Measurements from ENCODE around the gene CLDN34.

The CLDN34 gene

DNA sequence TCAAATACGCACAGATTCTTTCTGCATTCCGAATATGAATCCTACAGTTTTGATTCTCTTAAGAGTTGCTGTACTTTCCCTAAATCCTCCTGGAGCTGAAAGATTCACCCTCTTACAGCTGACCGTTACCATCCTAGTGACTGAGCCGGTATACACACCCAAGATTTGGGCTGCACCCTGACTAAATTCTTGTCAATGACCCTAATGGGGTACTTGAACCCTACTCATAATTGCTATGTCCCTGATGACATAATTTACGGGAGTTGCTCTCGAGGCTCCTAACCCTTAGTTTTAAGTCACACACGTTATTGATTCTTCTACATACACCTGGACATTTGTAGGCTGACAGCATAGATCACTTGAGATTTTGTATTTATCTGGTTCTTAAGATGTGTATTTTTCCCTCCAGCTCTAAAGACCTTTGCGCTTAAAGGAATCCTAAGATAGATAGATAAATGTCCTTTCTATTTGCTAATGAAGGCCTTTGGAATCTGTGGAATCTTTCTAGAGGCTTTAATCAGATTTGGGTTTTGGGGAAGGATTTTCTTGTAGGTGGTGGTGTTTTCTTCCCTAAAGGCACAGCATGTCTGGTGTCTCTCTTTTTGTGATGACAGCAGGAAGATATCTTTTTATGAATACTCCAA lies 37.8 kb downstream of the CLDN34 start:
- no peak overlapping the region for H2AFZ ChIP-seq (ENCODE audit: low read length, unreplicated experiment)
- no peaks in the 10 kb centered on the region for H3K79me2 ChIP-seq (ENCODE audit: control insufficient read depth, insufficient read depth, low read length, unreplicated experiment)
- no peaks in the 10 kb centered on the region for H3K27me3 ChIP-seq (ENCODE audit: insufficient read depth, low read length)
- H3K4me3 ChIP-seq (ENCODE audit: low read depth, low read length), result no peak overlapping the region
- no peak overlapping the region for H3K27ac ChIP-seq (ENCODE audit: low read depth, low read length)
- peaks cover 14% of the 10 kb centered on the region for H3K4me1 ChIP-seq (ENCODE audit: control insufficient read depth, insufficient read depth, low read length, unreplicated experiment)
- no peaks in the 10 kb centered on the region for H3K36me3 ChIP-seq (ENCODE audit: insufficient read depth, low read length)

DNA sequence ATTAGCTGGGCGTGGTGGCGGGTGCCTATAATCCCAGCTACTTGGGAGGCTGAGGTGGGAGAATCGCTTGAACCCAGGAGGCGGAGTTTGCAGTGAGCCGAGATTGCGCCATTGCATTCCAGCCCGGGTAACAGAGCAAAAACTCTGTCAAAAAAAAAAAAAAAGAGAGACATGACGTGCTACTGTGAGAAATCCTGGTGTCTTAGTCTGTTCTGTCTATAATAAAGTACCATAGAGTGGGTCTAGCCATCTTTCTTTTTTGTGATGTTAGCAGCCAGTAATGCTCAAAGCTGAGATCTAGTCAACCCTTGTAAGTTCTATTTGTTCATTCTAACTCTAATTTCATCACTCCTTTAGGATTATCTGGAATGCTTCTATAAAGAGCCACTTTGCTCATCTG lies 38.9 kb downstream of the CLDN34 start:
- no peaks in the 10 kb centered on the region for H3K27me3 ChIP-seq (ENCODE audit: insufficient read depth, low read length)
- H3K4me3 ChIP-seq (ENCODE audit: low read depth, low read length), result no peak overlapping the region
- no peak overlapping the region for H2AFZ ChIP-seq (ENCODE audit: low read length, unreplicated experiment)
- H3K79me2 ChIP-seq (ENCODE audit: control insufficient read depth, insufficient read depth, low read length, unreplicated experiment), result no peaks in the 10 kb centered on the region
- H3K36me3 ChIP-seq (ENCODE audit: insufficient read depth, low read length), result no peaks in the 10 kb centered on the region
- no peak overlapping the region for H3K27ac ChIP-seq (ENCODE audit: low read depth, low read length)
- peaks cover 25% of the 10 kb centered on the region for H3K4me1 ChIP-seq (ENCODE audit: control insufficient read depth, insufficient read depth, low read length, unreplicated experiment)

DNA sequence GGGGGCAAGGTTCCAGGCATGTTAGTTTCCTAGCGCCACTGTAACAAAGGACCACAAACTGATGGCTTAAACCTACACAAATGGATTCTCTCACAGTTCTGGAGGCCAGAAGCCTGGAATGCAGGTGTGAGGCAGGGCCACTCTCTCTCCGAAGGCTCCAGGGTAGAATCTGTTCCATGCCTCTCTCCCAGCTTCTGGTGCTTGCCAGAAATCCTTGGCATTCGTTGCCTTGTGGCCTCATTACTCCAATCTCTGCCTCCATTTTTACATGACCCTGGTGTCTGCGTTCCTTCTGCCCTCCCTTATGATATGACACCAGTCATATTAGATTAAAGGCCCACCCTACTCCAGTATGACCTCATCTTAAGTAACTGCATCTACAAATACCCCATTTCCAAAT lies 39.6 kb downstream of the CLDN34 start:
- Histone ChIP-seq H3K4me1 (ENCODE audit: control insufficient read depth, insufficient read depth, low read length, unreplicated experiment) (peaks cover 27% of the 10 kb centered on the region), H3K27ac (ENCODE audit: low read depth, low read length) (no peak overlapping the region), H3K27me3 (ENCODE audit: insufficient read depth, low read length) (no peaks in the 10 kb centered on the region), H3K4me3 (ENCODE audit: low read depth, low read length) (no peak overlapping the region), H3K79me2 (ENCODE audit: control insufficient read depth, insufficient read depth, low read length, unreplicated experiment) (no peaks in the 10 kb centered on the region), H2AFZ (ENCODE audit: low read length, unreplicated experiment) (no peak overlapping the region), H3K36me3 (ENCODE audit: insufficient read depth, low read length) (no peaks in the 10 kb centered on the region)

DNA sequence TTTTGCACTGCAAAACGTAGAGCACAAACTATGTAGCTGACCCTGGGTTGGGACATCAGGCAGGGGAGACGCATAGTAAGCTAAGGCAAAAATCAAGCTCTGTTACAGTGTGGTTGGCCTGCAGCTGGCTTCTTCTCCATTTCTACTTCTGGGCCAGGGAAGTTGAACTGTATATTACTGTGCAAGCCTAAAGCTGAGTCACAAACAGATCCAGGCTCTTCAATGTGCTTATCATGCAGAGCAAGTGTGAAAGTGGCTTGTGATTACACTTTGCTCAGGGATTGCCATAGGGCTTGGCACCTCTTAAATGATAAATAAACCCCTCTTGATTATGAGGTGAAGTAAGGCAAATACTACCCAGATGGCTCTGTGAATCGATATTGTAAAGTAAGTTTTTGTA lies 40.5 kb downstream of the CLDN34 start:
- H3K4me1 ChIP-seq (ENCODE audit: control insufficient read depth, insufficient read depth, low read length, unreplicated experiment), result peaks cover 29% of the 10 kb centered on the region
- H3K4me3 ChIP-seq (ENCODE audit: low read depth, low read length), result no peak overlapping the region
- no peak overlapping the region for H3K27ac ChIP-seq (ENCODE audit: low read depth, low read length)

DNA sequence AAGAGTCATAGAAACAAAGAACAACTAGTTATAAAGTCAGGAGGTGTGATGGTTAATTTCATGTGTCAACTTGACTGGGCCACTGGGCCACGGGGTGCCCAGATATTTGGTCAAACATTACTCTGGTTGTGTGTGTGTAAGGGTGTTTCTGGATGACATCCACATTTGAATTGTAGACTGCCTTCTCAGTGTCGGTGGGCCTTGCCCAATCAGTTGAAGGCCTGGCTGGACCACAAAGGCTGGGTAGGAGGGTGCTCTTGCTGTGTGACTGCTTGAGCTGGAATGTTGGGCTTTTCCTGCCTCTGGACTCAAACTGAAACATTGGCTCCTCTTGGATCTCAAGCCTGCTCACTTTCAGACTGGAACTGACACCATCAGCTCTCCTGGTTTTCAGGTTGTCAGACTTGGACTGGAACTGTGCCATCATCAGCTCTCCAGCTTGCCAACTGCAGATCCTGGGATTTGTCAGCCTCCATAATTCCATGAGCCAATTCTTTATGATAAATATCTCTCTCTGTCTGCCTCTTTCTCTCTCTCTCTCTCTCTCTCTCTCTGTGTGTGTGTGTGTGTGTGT lies 41.4 kb downstream of the CLDN34 start:
- no peak overlapping the region for H3K4me3 ChIP-seq (ENCODE audit: low read depth, low read length)
- H3K79me2 ChIP-seq (ENCODE audit: control insufficient read depth, insufficient read depth, low read length, unreplicated experiment), result no peaks in the 10 kb centered on the region
- no peaks in the 10 kb centered on the region for H3K27me3 ChIP-seq (ENCODE audit: insufficient read depth, low read length)
- H3K36me3 ChIP-seq (ENCODE audit: insufficient read depth, low read length), result no peaks in the 10 kb centered on the region
- no peak overlapping the region for H3K27ac ChIP-seq (ENCODE audit: low read depth, low read length)
- peaks cover 29% of the 10 kb centered on the region for H3K4me1 ChIP-seq (ENCODE audit: control insufficient read depth, insufficient read depth, low read length, unreplicated experiment)
- no peak overlapping the region for H2AFZ ChIP-seq (ENCODE audit: low read length, unreplicated experiment)

More for the DNA sequence above, 40.5 kb downstream of the CLDN34 start:
- no peak overlapping the region for H2AFZ ChIP-seq (ENCODE audit: low read length, unreplicated experiment)
- no peaks in the 10 kb centered on the region for H3K36me3 ChIP-seq (ENCODE audit: insufficient read depth, low read length)
- no peaks in the 10 kb centered on the region for H3K79me2 ChIP-seq (ENCODE audit: control insufficient read depth, insufficient read depth, low read length, unreplicated experiment)
- no peaks in the 10 kb centered on the region for H3K27me3 ChIP-seq (ENCODE audit: insufficient read depth, low read length)

DNA sequence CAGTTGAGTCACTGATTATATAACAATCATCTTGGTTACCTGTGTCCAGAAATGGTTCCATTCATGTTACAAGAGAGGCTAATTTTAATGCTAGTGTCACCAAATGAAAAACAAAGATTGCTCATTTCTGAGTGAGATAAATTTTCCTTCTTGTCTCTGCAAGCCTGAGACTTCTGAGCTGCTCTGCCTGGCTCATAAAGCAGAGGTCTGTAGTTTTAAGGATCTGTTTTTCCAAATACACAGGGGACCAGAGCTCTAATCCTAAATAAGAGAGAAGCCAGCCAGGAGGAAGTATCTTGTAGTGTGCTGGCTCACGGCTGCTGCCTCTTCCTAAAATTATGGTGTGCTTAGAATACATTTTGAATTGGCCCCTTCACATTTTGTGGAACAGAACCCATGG lies 42.6 kb downstream of the CLDN34 start:
- Histone ChIP-seq H3K36me3 (ENCODE audit: insufficient read depth, low read length) (no peaks in the 10 kb centered on the region), H3K27me3 (ENCODE audit: insufficient read depth, low read length) (no peaks in the 10 kb centered on the region), H3K4me3 (ENCODE audit: low read depth, low read length) (no peak overlapping the region), H3K79me2 (ENCODE audit: control insufficient read depth, insufficient read depth, low read length, unreplicated experiment) (no peaks in the 10 kb centered on the region), H3K27ac (ENCODE audit: low read depth, low read length) (no peak overlapping the region), H3K4me1 (ENCODE audit: control insufficient read depth, insufficient read depth, low read length, unreplicated experiment) (peaks cover 29% of the 10 kb centered on the region), H2AFZ (ENCODE audit: low read length, unreplicated experiment) (no peak overlapping the region)

DNA sequence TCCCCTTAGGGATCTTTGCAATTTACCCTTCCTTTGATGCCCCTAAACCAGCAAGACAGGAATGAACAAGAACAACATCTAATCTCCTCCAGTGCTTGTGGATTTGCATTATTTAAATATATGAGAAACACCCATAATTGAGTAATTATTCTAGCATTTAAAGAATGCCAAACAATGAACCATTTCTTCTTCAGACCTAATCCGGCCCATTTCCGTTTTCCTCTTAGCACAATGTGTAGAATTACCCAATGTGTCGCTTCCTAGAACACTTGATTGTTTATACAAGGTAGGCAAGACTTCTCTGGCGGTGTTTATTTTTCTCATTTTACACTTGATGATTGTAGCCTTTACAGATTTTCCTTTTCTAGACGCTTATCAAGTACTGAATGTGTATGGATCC lies 43.5 kb downstream of the CLDN34 start:
- H3K4me1 ChIP-seq (ENCODE audit: control insufficient read depth, insufficient read depth, low read length, unreplicated experiment), result peaks cover 29% of the 10 kb centered on the region
- no peak overlapping the region for H2AFZ ChIP-seq (ENCODE audit: low read length, unreplicated experiment)
- H3K4me3 ChIP-seq (ENCODE audit: low read depth, low read length), result peak overlapping the region; percentile 15; the same call in 1 of the 2 replicates
- no peaks in the 10 kb centered on the region for H3K79me2 ChIP-seq (ENCODE audit: control insufficient read depth, insufficient read depth, low read length, unreplicated experiment)
- H3K27me3 ChIP-seq (ENCODE audit: insufficient read depth, low read length), result no peaks in the 10 kb centered on the region
- no peaks in the 10 kb centered on the region for H3K36me3 ChIP-seq (ENCODE audit: insufficient read depth, low read length)
- H3K27ac ChIP-seq (ENCODE audit: low read depth, low read length), result peak overlapping the region; percentile 56; the same call in 1 of the 2 replicates

DNA sequence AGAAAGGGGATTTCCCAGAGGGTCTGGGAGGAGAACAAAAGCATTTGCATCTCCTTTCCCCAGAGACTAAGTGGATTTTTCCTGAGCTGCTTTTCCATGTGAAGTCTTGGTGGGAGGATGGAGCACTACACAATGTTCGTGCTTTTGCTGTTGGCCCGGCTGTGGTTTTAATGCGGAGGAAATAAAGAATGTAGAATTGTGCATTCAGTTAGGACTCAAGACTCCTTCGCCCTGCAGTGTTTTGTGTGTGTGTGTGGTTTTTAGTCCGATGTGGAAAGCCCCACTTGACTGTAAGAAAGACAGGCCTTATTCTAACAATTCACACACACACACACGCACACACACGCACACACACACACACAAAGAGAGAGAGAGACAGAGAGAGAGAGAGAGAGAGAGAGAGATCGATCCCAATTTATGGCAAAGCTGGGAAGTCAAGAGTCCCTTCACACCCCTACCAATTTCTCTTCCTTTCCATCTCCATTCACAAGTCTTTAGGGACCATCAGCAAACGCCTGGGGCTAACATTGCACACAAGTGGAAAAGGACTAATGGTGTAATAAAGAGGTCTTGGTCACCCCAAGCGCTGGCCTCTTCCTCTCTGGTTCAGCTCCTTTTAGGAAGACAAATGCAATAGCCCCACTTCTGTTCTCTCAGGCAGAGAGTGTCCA lies 44.2 kb downstream of the CLDN34 start:
- Histone ChIP-seq H2AFZ (ENCODE audit: low read length, unreplicated experiment) (no peak overlapping the region), H3K4me1 (ENCODE audit: control insufficient read depth, insufficient read depth, low read length, unreplicated experiment) (peaks cover 29% of the 10 kb centered on the region), H3K36me3 (ENCODE audit: insufficient read depth, low read length) (no peaks in the 10 kb centered on the region), H3K79me2 (ENCODE audit: control insufficient read depth, insufficient read depth, low read length, unreplicated experiment) (peaks cover 7% of the 10 kb centered on the region), H3K27me3 (ENCODE audit: insufficient read depth, low read length) (no peaks in the 10 kb centered on the region), H3K4me3 (ENCODE audit: low read depth, low read length) (peak overlapping the region; percentile 15; the same call in 1 of the 2 replicates), H3K27ac (ENCODE audit: low read depth, low read length) (peak overlapping the region; percentile 56; the same call in 1 of the 2 replicates)

DNA sequence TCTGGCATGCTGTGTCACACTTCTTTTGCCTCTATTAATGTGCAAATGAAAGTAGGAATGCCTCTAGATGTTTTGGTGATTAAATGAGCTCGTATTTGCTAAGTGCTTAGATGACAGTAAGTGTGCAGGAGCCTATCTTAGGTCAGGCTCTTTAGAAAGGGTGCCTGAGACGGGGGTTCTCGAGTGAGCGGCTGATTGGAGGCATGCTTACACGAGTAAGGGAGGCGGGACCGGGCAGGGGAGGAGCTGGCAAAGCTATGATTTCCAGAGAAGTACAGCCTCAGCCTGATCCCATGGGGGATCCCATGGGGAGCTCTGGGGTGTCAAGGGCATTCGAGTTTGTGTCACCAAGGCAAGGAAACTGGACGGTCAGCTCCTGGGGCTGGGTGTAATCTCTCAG lies 44.8 kb downstream of the CLDN34 start:
- H3K79me2 ChIP-seq (ENCODE audit: control insufficient read depth, insufficient read depth, low read length, unreplicated experiment), result peaks cover 13% of the 10 kb centered on the region
- peaks cover 32% of the 10 kb centered on the region for H3K4me1 ChIP-seq (ENCODE audit: control insufficient read depth, insufficient read depth, low read length, unreplicated experiment)
- H3K4me3 ChIP-seq (ENCODE audit: low read depth, low read length), result no peak overlapping the region
- peak overlapping the region; percentile 56; the same call in 1 of the 2 replicates for H3K27ac ChIP-seq (ENCODE audit: low read depth, low read length)
- H3K27me3 ChIP-seq (ENCODE audit: insufficient read depth, low read length), result no peaks in the 10 kb centered on the region
- no peak overlapping the region for H2AFZ ChIP-seq (ENCODE audit: low read length, unreplicated experiment)
- no peaks in the 10 kb centered on the region for H3K36me3 ChIP-seq (ENCODE audit: insufficient read depth, low read length)

DNA sequence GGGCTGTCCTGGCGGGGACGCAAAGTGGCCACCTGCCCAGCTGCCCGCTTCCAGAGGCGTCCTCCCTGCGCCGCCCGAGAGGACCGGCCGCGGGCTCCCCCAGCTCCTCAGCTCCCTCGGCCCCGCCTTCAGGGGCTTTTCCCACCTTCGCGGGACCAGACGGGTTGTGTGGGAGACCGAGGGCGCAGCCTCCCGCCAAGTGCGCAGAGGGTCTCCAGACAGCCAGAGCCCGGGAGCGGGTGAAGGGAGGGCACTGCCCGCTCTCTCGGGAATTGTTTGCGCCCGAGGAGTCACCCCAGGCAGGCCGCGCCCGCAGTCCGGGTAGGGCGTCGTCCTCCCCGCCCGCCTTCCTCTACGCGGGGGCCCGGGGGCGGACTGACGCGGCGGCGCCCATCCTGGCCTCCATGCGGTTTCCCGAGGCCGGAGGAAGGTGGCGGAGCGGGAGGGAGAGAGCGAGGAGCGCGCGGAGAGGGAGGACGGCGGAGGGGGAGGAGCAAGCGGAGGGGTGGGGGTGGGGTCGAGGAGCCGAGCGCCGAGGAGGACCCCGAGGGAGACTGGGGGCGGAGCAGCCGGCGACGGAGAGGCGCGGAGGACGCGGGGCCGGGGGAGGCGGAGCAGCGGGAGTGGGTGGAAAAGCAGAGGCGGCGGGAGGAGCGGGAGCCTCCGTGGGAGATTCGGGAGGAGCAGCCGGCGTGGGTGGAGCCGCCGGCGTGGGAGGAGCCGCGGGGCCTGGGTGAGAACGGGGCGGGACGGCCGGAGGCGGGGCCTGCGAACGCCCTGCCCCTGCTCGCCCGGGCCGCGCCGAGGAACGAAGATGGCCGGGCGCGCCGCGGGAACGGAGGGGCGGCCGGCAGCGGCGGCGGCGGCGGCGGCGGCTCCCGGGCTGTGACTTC lies 47.5 kb downstream of the CLDN34 start:
- H3K27me3 ChIP-seq (ENCODE audit: insufficient read depth, low read length), result no peaks in the 10 kb centered on the region
- peaks cover 39% of the 10 kb centered on the region for H3K79me2 ChIP-seq (ENCODE audit: control insufficient read depth, insufficient read depth, low read length, unreplicated experiment)
- H3K4me3 ChIP-seq (ENCODE audit: low read depth, low read length), result peak overlapping the region; percentile 87
- peak overlapping the region; percentile 77 for H3K27ac ChIP-seq (ENCODE audit: low read depth, low read length)
- H3K36me3 ChIP-seq (ENCODE audit: insufficient read depth, low read length), result no peaks in the 10 kb centered on the region
- peaks cover 45% of the 10 kb centered on the region for H3K4me1 ChIP-seq (ENCODE audit: control insufficient read depth, insufficient read depth, low read length, unreplicated experiment)
- H2AFZ ChIP-seq (ENCODE audit: low read length, unreplicated experiment), result peak overlapping the region; percentile 75
